ENCODE results near the gene GRIP2. TPM values are rescaled to one million over a fixed set of nuclear protein-coding genes. Genes with fewer than 3 reads are reported as not detected.

The GRIP2 gene
- polyA plus RNA-seq, 3 donors: not detected

- H3K27ac ChIP-seq (ENCODE audit: low read depth in 1 of 2, low read length in 2 of 2): no peak overlapping the region
- H4K20me1 ChIP-seq (ENCODE audit: insufficient read depth, low read length): no peaks in the 10 kb centered on the region
- peaks cover 0 to 23% of the 10 kb centered on the region in 2 donors for H3K27me3 ChIP-seq (ENCODE audit: control insufficient read depth in 2 of 2, insufficient read depth in 2 of 2, low read length in 2 of 2)
- H3K4me2 ChIP-seq (replicated peaks; ENCODE audit: extremely low read depth, low read length, poor library complexity, severe bottlenecking): no peak overlapping the region
- no peak for DNase-seq
- no peak overlapping the region for H3K9ac ChIP-seq (ENCODE audit: insufficient read depth, low read length, poor library complexity, severe bottlenecking)
- no peak overlapping the region for H3K27ac Mint-ChIP-seq
- WGBS (ENCODE audit: insufficient coverage): 100% methylated on average over 4 of the region's 9 CpGs
- peaks cover 7% of the 10 kb centered on the region for H3K4me1 Mint-ChIP-seq
- H3K79me2 ChIP-seq (ENCODE audit: insufficient read depth, low read length): no peaks in the 10 kb centered on the region
- peaks cover 0 to 3% of the 10 kb centered on the region in 2 donors for H3K4me1 ChIP-seq (ENCODE audit: control insufficient read depth in 1 of 2, insufficient read depth in 2 of 2, low read length in 2 of 2)
- no peak overlapping the region for H3K4me3 ChIP-seq (replicated peaks in 1 of 3; ENCODE audit: low read depth in 2 of 3, low read length in 3 of 3)
- peaks cover 0 to 3% (median 0%) of the 10 kb centered on the region in 7 donors for H3K9me3 Mint-ChIP-seq
- TF ChIP-seq CTCF (IDR thresholded peaks at IDR 0.05): no peak
- no peaks in the 10 kb centered on the region for H3K9me3 ChIP-seq (replicated peaks in 1 of 2; ENCODE audit: control insufficient read depth in 1 of 2, insufficient read depth in 1 of 2, low read length in 2 of 2)
- intact Hi-C loops (cut with micrococcal nuclease): no loop called here
- no peaks in the 10 kb centered on the region for H3K36me3 Mint-ChIP-seq
- H3K4me3 Mint-ChIP-seq: no peak overlapping the region
- no peak overlapping the region for H2AFZ ChIP-seq (ENCODE audit: insufficient read depth, low read depth, low read length, poor library complexity, severe bottlenecking)
- peaks cover 34 to 46% (median 41%) of the 10 kb centered on the region in 3 donors for H3K27me3 Mint-ChIP-seq (ENCODE audit: low read depth in 3 of 3)
- H3K36me3 ChIP-seq (replicated peaks in 1 of 2; ENCODE audit: control insufficient read depth in 1 of 2, insufficient read depth in 2 of 2, low read length in 2 of 2): no peaks in the 10 kb centered on the region
Observed at GRCh38 chr3:14558029-14558428, 17.9 kb upstream of the GRIP2 start.

GRCh38 chr3:14555835-14556234 is 15.7 kb upstream of the GRIP2 start:
- peaks cover 34 to 45% (median 42%) of the 10 kb centered on the region in 3 donors for H3K27me3 Mint-ChIP-seq (ENCODE audit: low read depth in 3 of 3)
- Histone ChIP-seq H3K36me3 (replicated peaks in 1 of 2; ENCODE audit: control insufficient read depth in 1 of 2, insufficient read depth in 2 of 2, low read length in 2 of 2) (no peaks in the 10 kb centered on the region), H3K27me3 (ENCODE audit: control insufficient read depth in 2 of 2, insufficient read depth in 2 of 2, low read length in 2 of 2) (peaks cover 0 to 23% of the 10 kb centered on the region in 2 donors), H2AFZ (ENCODE audit: insufficient read depth, low read depth, low read length, poor library complexity, severe bottlenecking) (no peak overlapping the region), H3K4me1 (ENCODE audit: control insufficient read depth in 1 of 2, insufficient read depth in 2 of 2, low read length in 2 of 2) (peaks cover 0 to 3% of the 10 kb centered on the region in 2 donors), H3K9me3 (replicated peaks in 1 of 2; ENCODE audit: control insufficient read depth in 1 of 2, insufficient read depth in 1 of 2, low read length in 2 of 2) (no peaks in the 10 kb centered on the region), H3K9ac (ENCODE audit: insufficient read depth, low read length, poor library complexity, severe bottlenecking) (no peak overlapping the region), H3K27ac (ENCODE audit: low read depth in 1 of 2, low read length in 2 of 2) (no peak overlapping the region), H4K20me1 (ENCODE audit: insufficient read depth, low read length) (no peaks in the 10 kb centered on the region), H3K4me3 (replicated peaks in 1 of 3; ENCODE audit: low read depth in 2 of 3, low read length in 3 of 3) (no peak overlapping the region), H3K79me2 (ENCODE audit: insufficient read depth, low read length) (no peaks in the 10 kb centered on the region), H3K4me2 (replicated peaks; ENCODE audit: extremely low read depth, low read length, poor library complexity, severe bottlenecking) (no peak overlapping the region)
- H3K4me3 Mint-ChIP-seq: peak overlapping the region in 1 of 2 donors; percentile 51
- H3K9me3 Mint-ChIP-seq: peaks cover 0 to 6% (median 0%) of the 10 kb centered on the region in 7 donors
- H3K4me1 Mint-ChIP-seq: peaks cover 7% of the 10 kb centered on the region
- intact Hi-C loops (cut with micrococcal nuclease): no loop called here
- no peaks in the 10 kb centered on the region for H3K36me3 Mint-ChIP-seq
- H3K27ac Mint-ChIP-seq: no peak overlapping the region
- 20% methylated on average over 22 of the region's 22 CpGs for WGBS (ENCODE audit: insufficient coverage)
- DNase-seq: no peak
- TF ChIP-seq CTCF (IDR thresholded peaks at IDR 0.05): no peak

Data from CD14-positive monocyte (primary cell).